Activated gamma-delta T cell treated with Interleukin-2 at 50 U/mL for 16 hours (primary cell): ENCODE data around the gene POU4F3.
"Not testable (repeated sequence)": the region's sequence is repeated elsewhere in the genome, so short reads cannot be mapped to it uniquely, and the experiment has no call there.

ENCODE experiments used
- DNase-seq: peaks from one replicate; pipeline ENCODE4 v3.0.0-alpha.2; 2020

The POU4F3 gene

GRCh38 chr5:146338774-146339714 is at the start of gene POU4F3:
Gene POU4F3, plus strand, starts transcription at chr5:146338839. Its CDS starts 274 bp downstream, at chr5:146339113.
- DNase-seq: no peak

DNA sequence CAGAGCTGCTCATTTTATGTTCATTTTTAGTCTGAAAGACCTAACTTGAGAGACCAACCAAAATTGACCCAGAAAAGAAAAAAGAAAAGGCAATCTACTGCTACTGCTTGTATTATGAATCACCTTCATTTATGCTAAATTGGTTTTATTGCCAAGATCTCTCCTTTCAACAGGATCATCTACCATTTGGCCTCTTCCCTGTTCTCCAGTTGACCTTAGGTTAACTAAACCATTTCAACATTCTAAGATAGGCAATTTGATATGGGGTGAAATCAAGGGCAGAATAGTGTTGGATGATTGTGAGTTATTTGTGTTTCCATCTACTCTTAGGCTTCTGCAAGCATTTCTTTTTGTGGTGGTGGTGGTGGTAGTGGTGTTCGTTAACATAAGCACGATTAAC is 48.3 kb upstream of the POU4F3 start:
- no peak for DNase-seq

- no peak for DNase-seq
Measured at GRCh38 chr5:146291421-146292074, 47.1 kb upstream of the POU4F3 start.

DNA sequence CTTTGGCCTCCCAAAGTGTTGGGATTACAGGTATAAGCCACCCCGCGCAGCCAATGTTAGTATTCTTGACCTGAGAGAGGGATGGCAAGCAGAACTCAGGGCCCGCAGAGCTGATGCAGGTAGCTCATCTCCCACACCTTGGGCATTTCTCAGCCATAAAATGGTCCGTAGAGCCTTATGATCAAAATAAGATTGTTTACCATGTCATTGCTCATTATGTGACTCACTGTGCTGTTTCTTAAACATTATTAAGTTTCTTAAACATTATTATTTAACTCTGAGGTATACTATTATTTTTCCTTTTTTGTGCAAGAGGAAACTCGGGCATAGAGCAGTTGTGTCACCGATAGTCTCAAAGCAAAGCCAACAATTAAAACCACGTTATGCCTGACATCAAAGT is 42.4 kb upstream of the POU4F3 start:
- no peak for DNase-seq

DNA sequence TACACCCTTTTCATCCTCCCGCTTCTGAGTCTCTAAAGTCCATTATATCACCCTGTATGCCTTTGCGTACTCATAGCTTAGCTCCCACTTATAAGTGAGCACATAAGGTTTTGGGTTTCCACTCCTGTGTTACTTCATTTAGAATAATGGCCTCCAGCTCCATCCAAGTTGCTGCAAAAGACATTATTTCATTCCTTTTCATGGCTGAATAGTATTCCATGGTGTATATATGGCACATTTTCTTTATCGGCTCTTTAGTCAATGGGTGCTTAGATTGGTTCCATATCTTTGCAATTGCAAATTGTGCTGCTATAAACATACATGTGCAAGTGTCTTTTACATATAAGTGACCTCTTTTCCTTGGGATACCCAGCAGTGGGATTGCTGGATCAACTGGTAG is 39.7 kb upstream of the POU4F3 start:
- DNase-seq: not testable (repeated sequence)

DNA sequence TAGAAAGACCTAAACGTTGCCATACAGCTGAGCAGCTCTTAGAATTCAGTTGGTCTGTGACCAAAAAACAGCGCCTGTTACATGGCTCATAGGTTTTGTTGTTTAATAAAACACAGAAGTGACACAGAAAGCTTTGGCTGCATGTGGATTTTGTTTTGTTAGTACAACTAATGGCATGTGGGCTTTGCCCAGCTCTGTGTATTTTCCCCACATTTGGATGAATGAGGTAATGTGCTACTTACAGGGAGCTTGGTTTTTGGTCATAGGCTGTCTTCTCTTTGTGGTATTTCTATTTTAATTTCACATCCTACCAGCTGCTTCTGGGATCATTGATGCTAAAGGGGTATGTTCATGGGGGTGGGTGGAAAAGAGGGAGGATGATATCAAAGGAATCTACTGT is 37.0 kb upstream of the POU4F3 start:
- no peak for DNase-seq

GRCh38 chr5:146302406-146302805 is 36.2 kb upstream of the POU4F3 start:
- DNase-seq: no peak

- DNase-seq: no peak
Measured at GRCh38 chr5:146306838-146307237, 31.8 kb upstream of the POU4F3 start.

GRCh38 chr5:146307796-146308195 is 30.8 kb upstream of the POU4F3 start:
- no peak for DNase-seq

- DNase-seq: no peak
Measured at GRCh38 chr5:146310540-146310939, 28.1 kb upstream of the POU4F3 start.

DNA sequence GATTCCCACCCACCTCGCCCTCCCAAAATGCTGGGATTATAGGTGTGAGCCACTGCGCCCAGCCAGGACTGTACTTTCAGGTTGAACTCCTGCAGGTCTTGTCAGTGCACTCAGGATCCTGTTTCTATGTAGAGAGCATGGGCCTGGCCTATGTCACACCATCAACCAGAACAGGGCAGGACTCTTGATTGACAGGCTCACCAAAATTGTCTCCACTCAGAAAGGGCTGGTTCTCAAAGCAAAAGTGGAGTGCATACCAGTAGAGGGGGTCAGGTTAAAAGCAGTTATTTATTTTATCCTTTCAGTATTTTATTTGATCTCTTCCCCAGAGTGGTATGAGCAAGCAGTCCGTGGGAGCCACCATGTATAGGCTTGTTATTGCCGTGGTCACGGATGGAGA is 27.4 kb upstream of the POU4F3 start:
- DNase-seq: no peak

- DNase-seq: no peak
Measured at GRCh38 chr5:146313027-146313426, 25.6 kb upstream of the POU4F3 start.

DNA sequence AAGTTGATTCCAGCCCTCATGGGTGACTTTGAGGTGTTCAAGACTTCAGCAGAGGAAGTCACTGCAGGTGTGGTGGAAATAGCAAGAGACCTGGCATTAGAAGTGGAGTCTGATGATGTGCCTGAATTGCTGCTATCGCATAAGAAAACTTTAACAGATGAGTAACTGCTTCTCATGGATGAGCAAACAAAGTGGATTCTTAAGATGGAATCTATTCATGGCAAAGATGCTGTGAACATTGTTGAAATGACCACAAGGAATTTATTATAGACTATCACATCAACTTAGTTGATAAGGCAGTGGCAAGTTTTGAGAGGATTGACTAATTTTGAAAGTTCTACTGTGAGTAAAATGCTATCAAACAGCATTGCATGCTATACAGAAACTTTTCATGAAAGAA is 17.1 kb upstream of the POU4F3 start:
- no peak for DNase-seq

DNA sequence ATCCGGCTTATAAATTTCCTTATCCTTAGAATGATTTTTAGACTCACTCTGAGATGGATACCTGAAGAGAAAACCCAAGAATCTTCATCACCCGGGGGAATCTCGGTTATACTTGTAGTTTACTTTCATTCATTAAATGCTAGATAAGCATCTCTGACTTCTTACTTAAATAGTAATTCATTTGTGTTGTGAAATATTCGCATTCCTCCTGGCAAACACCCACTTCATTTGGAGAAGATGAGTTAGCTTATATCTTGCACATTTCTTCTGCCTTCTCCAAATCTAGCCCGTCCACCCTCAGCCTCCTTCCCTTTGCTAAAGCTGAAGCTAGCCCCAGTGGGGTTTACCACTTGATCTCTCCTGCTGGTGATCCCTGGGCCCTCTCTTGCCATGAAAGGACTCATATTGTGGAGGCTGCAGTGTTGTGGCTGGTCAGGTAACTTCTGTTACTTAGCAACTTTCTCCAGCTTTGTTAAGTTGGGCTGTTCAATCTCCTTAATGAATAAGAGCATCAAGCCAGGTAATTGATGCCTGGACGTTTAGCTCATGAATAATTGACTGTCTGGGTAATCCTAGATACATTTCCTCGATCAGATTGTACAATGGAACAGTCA is 11.3 kb upstream of the POU4F3 start:
- DNase-seq: no peak

DNA sequence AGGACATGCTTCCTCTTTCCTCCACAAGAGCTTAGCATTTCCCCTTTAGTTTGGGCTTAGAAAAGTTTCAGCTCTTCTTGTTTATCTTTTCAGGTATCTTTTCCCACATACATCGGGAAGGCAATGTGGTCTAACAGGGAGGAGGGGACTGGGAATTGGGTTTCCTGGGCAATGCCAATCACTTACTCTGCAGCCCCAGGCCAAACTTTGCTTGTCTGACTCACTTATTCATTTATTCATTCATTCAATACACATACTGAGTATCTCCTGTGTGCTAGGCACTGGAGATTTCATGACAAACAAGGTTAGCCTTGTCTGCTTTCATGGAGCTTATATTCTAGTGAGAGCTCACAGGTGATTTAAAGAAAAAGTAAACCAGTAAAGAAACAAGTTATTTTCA is 10.7 kb upstream of the POU4F3 start:
- DNase-seq: no peak

DNA sequence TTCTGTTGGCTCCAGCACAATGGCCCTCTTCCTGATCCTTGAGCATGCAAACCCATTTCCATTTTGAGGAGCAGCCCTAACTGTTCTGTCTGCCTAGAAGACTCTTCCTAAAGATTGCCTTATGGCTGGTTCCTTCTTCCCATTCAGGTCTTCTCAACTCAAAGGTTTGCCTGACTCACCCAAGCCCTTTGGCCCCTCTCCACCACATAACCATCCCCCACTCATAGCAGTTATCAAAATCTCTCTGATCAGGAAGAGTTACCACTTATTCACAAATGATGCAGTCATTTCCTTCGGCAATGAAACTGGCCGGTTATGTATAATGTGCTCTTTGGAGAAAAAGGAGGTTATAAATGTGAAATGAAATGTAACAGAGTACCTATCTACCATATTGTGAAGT is 8.9 kb upstream of the POU4F3 start:
- no peak for DNase-seq

DNA sequence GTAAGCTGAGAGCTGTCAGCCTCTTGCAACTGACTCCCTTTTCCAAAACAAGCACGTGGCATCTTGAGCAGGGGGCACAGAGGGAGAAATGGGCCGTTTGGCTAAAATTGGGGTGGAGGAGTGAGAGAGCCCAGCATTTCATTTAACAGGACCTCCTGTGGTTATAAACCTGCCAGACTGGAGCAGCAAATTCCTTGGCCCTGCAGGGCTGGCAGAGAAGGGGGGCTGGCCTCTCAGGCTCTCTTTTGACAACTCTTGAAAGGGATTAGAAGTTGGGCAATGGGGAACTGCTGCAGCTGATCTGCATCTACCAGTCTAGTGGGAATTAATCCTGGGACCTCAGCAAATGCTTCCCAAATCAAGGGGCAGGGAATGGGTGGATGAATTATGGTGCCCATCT is 7.2 kb upstream of the POU4F3 start:
- no peak for DNase-seq

DNA sequence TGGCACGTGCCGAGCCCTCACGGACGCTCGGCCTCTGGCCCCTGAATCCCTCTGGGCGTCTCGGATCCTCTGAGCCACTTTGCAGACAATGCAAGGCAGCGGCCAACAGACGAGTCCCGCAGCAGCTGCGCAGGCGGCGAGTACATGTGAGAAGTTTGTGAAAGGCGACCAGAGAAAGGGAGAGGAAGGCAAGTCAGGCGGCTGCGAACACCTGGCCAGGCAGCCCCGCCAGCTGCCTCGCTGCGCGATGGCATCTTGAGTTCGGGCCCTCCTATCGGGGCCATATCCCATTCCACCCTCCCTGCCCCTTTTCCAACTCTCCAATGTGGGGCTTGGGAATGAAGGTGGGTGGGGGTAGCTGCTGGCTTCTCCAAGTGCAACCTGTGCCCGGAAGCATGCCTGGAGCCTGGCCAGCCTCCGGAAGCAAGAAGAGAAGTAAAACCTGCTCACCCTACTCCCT is 4.5 kb upstream of the POU4F3 start:
- no peak for DNase-seq

GRCh38 chr5:146336197-146336596 is 2.4 kb upstream of the POU4F3 start:
- no peak for DNase-seq

- no peak for DNase-seq
Measured at GRCh38 chr5:146337264-146337904, 1.3 kb upstream of the POU4F3 start.

GRCh38 chr5:146337928-146338327 is 711 bp upstream of the POU4F3 start:
- no peak for DNase-seq

GRCh38 chr5:146339715-146340259 is 1.1 kb downstream of the POU4F3 start:
- DNase-seq: no peak
